Measurements from ENCODE around the gene ZCCHC2. TPM values are rescaled to one million over a fixed set of nuclear protein-coding genes. Genes with fewer than 3 reads are reported as not detected.

The ZCCHC2 gene
- total and polyA plus RNA-seq, 2 of the 8 experiments (the other 6 are each of a cell fraction or from before 2014, with no cell fraction given), result 13.5 to 18.6 TPM

DNA sequence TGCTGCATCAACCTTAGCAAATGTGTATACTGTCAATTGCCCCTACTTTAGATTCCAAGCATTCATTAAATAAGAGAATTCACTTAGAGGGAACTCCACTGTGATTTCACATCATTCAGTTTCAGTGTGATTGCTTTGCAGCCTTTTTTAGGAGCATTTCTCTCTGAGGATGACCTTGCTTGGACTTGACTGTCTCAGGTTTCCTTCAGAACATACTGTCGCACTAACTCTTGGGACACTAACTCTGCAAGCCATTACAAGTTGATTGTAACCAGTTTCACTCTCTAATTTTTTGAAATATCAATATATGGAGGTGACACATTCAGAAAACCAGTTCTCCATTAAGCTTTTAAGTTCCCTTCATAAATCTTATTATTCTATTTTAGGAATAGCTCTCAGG lies 6.6 kb upstream of the ZCCHC2 start (continued):
- TF ChIP-seq, protein P1, sequence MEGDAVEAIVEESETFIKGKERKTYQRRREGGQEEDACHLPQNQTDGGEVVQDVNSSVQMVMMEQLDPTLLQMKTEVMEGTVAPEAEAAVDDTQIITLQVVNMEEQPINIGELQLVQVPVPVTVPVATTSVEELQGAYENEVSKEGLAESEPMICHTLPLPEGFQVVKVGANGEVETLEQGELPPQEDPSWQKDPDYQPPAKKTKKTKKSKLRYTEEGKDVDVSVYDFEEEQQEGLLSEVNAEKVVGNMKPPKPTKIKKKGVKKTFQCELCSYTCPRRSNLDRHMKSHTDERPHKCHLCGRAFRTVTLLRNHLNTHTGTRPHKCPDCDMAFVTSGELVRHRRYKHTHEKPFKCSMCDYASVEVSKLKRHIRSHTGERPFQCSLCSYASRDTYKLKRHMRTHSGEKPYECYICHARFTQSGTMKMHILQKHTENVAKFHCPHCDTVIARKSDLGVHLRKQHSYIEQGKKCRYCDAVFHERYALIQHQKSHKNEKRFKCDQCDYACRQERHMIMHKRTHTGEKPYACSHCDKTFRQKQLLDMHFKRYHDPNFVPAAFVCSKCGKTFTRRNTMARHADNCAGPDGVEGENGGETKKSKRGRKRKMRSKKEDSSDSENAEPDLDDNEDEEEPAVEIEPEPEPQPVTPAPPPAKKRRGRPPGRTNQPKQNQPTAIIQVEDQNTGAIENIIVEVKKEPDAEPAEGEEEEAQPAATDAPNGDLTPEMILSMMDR (IDR thresholded peaks at IDR 0.05; ENCODE audit: control extremely low read depth in 1 of 3, insufficient read depth in 1 of 3, low read depth in 1 of 3, low read length in 3 of 3), result no peak
- no peak for TF ChIP-seq CBX8 (IDR thresholded peaks at IDR 0.05; ENCODE audit: borderline replicate concordance, low read depth, low read length)
- TF ChIP-seq, protein P2, sequence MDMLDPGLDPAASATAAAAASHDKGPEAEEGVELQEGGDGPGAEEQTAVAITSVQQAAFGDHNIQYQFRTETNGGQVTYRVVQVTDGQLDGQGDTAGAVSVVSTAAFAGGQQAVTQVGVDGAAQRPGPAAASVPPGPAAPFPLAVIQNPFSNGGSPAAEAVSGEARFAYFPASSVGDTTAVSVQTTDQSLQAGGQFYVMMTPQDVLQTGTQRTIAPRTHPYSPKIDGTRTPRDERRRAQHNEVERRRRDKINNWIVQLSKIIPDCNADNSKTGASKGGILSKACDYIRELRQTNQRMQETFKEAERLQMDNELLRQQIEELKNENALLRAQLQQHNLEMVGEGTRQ (IDR thresholded peaks at IDR 0.05; ENCODE audit: low read length), result no peak
- TF ChIP-seq, protein P3, sequence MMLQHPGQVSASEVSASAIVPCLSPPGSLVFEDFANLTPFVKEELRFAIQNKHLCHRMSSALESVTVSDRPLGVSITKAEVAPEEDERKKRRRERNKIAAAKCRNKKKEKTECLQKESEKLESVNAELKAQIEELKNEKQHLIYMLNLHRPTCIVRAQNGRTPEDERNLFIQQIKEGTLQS (IDR thresholded peaks at IDR 0.05; ENCODE audit: insufficient read depth, low read depth, low read length), result no peak
- TF ChIP-seq CBX5 (IDR thresholded peaks at IDR 0.05; ENCODE audit: low read depth, low read length), result no peak
